HTR-8/SVneo (cell line): ENCODE results near the gene SAMD5.
"Not testable (repeated sequence)": the region's sequence is repeated elsewhere in the genome, so short reads cannot be mapped to it uniquely, and the experiment has no call there.

Experiments
- DNase-seq: peaks from one replicate; pipeline ENCODE4 v3.0.0; 2011; ENCODE audit warnings: low spot score, mixed read lengths; ENCODE audit not compliant: insufficient read length
- FAIRE-seq: peaks from 2 replicates; lab custom pipeline; 2011; peaks lifted over from hg19 to GRCh38; lab: Jason Lieb, UNC

SAMD5 gene

GRCh38 chr6:147525519-147526209 lies 17.2 kb downstream of the SAMD5 start:
- FAIRE-seq = no peak
- DNase-seq = no peak

GRCh38 chr6:147527197-147527596 lies 18.7 kb downstream of the SAMD5 start:
- DNase-seq (no peak), FAIRE-seq (no peak)

DNA sequence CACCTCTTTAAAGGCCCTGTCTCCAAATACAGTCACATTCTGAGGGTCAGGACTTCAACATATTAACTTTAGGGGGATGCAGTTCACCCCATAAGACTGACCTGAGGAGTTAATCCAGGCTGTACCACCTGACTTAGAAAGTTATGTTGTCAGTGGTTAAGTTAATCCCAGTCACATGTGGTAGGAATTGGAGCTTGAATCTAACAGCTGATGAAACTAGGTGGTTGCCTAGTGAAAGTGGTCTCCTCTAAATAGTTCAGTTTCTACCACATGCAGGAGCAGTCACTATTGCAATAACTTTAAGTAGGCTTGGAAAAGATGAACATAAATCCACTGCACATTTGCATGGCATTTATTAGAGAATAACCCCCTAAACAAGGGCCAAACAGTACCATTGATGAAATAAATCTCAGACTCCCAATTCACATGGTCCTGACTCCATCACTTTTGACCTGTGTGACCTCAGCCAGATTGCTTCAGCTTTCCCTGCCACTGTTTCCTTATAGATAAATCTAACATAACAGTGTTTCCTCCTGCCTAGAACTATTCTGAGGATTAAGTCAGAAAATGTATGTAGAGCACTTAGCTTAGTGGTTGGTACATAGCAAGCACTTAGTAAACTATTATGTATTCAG lies 20.1 kb downstream of the SAMD5 start:
- no peak for DNase-seq
- FAIRE-seq = peak; percentile 60

GRCh38 chr6:147530132-147531060 lies 21.9 kb downstream of the SAMD5 start:
- FAIRE-seq (no peak), DNase-seq (no peak)

DNA sequence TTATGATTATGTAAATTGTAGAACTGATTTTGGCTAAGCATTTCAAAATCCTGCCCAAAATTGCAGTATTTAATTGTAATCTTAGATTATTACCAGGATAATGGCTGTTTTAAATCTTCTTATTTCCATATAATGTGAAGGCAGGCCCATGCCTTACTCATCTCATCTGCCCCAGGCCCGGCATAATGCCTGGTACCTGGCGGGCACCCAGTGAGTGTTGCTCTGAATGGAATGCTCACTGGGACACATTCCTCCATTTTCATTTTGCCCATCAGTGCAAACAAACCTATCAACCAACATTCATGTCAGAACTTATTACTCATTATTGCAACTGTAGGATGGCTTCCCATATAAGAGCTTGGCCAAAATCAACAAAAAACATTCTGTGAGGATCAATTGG lies 22.8 kb downstream of the SAMD5 start:
- FAIRE-seq (no peak), DNase-seq (no peak)

GRCh38 chr6:147534116-147534860 lies 25.8 kb downstream of the SAMD5 start:
- FAIRE-seq = peak; percentile 59
- DNase-seq = no peak

DNA sequence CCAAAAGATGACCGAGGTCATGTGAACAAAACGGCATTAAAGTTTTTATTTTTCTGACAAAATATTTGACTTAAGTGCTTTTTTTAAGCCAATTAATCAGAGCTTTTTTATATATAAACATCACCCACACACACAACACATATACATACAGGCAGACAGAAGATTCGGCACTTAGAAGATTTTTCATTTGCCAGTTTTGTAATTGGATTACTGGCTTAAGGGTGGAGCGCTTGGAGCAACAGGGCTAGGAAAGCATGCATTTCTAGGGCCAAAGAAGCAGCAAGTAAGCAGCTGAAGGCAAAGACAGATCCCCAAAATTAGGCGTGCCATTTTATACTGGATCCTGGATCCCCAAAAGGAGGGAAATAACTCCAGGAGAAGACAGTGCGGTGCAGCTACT lies 30.3 kb downstream of the SAMD5 start:
- FAIRE-seq (no peak), DNase-seq (no peak)

- FAIRE-seq = no peak
- no peak for DNase-seq
Observed at GRCh38 chr6:147540075-147540474, 31.6 kb downstream of the SAMD5 start.

DNA sequence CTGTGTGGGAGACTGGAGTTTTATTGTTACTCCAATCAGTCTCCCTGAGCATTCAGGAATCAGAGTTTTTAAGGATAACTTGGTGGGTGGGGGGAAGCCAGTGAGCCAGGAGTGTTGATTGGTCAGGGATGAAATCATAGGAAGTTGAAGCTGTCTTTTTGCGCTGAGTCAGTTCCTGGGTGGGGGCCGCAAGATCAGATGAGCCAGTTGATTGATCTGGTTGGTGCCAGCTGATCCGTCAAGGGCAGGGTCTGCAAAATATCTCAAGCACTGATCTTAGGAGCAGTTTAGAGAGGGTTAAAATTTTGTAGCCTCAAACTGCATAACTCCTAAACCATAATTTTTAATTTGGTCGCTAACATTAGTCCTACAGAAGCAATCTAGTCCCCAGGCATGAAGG lies 33.9 kb downstream of the SAMD5 start:
- FAIRE-seq, DNase-seq: not testable (repeated sequence)

DNA sequence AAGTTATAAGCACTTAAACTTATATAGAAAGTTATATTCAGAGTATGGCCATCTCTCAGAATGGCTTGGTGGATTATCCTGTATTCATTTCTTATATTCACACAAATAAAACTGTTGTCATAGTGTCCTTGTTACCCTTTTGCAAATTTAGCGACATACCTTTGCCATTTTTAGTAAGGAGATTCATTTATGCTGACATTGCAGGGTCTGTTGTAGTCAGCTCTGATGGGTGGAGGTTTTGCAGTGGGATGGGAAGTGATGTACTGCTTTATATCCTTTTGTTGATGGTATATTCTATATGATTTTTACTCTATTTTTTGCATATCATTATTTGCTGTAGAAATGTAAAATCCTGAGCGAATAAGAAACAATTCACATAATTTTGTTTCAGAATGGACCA lies 35.9 kb downstream of the SAMD5 start:
- no peak for DNase-seq
- FAIRE-seq = no peak

- FAIRE-seq (no peak), DNase-seq (no peak)
Observed at GRCh38 chr6:147546501-147547368, 38.2 kb downstream of the SAMD5 start.

GRCh38 chr6:147547369-147547902 lies 38.9 kb downstream of the SAMD5 start:
- FAIRE-seq (no peak), DNase-seq (no peak)

DNA sequence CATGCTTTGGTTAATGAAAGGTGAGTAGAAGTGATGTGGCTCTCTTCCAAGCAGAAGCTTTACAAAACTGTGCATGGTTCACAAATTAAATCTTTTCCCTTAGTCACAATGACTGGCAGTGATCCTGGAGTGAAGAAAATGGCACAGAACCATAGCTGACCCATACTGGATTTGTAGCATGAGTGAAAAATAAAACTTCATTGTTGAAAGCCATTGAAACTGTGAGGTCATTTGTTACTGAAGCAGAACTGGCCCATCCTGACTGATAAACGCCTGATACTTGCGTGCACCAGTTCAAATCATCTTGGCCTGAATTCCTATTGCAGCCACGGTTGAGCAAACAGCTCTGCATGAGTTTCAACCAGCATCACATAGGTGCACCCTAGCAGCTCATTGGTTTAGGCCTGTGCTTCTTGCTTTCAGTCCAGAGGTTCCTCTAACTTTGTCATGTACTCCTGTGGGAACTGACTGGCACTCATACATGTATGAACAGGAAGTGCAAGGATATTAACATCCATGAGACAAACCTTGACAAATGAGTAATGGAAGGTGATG lies 40.5 kb downstream of the SAMD5 start:
- no peak for FAIRE-seq
- no peak for DNase-seq

DNA sequence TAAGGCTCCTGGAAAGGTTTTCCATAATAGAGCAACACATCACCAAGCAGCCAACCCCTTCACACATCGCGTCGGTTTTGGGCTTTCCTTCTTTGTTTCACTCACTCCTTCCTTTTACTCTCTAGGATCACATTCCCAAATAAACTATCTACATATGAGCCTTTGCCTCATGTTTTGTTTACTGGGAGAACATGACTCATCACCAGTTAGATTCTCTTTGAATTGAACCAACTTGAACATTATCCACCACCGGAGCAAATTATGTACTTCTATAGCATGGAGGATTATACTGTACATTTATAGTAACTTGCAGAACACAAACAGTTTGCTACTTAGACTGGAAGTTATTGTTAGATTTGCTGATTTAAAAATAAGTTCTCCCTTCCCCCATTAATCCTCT lies 41.0 kb downstream of the SAMD5 start:
- DNase-seq = no peak
- FAIRE-seq = peak; percentile 20

DNA sequence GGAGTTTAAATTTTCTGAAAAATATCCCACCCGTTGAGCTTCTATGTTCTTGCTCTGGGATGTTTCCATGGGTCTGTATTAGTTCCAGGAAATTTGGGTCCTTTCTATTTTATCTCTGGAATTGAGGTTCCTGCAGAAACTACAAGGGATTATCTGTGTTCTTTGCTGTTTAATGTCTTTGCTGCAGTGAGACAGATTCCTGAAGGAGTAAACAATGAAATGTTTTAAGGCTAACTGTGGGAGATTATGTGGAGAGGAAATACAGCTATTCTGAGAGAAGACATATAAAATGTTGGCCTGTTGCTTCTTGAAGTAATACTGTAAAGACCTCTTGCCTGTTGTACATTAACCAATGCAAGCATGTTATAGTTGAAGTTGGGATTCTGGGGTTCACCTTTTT lies 43.5 kb downstream of the SAMD5 start:
- FAIRE-seq = no peak
- DNase-seq = no peak

GRCh38 chr6:147553099-147553498 lies 44.6 kb downstream of the SAMD5 start:
- DNase-seq (no peak), FAIRE-seq (no peak)

DNA sequence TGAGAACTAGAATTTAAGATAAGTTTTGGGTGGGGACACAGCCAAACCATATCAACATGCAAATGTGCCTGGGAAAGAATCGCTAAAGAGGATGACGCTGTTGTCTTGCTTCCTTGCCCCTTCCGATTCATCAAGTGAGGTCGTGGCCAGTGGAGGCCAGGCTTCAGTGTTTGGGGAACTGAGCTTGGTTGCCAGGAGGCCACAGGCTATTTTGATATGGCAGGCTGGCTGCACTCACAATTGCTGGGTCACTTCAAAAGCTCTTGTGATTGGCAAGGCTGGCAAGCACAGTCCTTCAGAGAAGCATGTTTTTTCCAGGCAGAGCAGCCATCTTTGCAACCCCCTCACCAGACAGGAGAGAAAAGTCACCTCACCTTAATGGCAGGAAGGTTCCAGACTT lies 45.8 kb downstream of the SAMD5 start:
- DNase-seq (no peak), FAIRE-seq (no peak)

DNA sequence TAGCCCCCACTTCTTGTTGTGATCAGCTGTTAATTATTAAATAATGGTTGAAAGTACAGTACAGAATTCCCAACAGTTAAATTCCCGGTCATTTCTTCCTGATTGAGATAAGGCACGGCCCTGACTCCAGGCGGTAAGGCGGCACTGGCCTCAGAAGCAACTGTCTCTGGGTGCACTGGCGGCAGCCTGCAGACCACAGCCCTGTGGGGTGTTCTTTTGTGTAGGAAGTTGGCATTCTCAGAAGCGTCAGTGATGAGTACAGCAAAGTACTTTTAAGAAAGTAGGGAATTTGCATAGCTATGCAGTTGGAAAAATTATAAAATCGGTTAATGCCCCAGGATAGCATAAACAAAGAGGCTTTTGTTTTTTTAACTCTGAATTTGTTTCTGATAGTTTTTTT lies 50.5 kb downstream of the SAMD5 start:
- no peak for DNase-seq
- no peak for FAIRE-seq

DNA sequence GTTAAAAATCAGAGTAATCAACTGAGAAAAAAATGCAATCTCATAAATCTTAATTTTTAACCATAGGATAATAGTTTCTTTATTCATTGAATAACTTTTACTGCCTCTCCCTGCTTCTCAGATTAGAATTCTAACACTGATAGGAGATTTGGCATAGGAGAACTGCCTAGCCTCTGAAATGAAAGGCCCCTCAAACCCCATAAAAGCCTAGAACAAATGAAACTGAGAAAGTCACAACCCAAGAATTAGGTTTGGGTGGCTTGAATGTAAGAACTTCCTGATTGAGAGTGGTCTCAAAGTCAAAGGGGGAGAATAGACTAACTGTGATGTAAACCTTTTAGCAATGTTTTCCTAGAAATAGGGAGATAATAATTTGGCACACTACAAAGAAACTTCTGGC lies 52.2 kb downstream of the SAMD5 start:
- DNase-seq (no peak), FAIRE-seq (no peak)
